Parathyroid adenoma (tissue), 2 donors: Measurements from ENCODE around the gene NUDT4.

Experiments
- H2AFZ ChIP-seq: fragments of 300-600 bp; sonication (generic); one replicate; pipeline ENCODE4 v1.7.0; 2017; ENCODE audit warnings: antibody characterized with exemption, mild to moderate bottlenecking
- H3K27ac ChIP-seq: fragments of 300-600 bp; sonication (generic); one replicate; pipeline ENCODE4 v1.7.0; 2017
- H3K27me3 ChIP-seq: fragments of 300-600 bp; sonication (generic); one replicate; pipeline ENCODE4 v1.7.0; 2017; ENCODE audit warnings: low read length; ENCODE audit not compliant: control insufficient read depth, insufficient read depth
- H3K36me3 ChIP-seq: fragments of 300-600 bp; sonication (generic); one replicate; pipeline ENCODE4 v1.7.0; 2017; ENCODE audit warnings: low read length; ENCODE audit not compliant: control insufficient read depth, insufficient read depth
- H3K4me1 ChIP-seq: fragments of 300-600 bp; sonication (generic); one replicate; pipeline ENCODE4 v1.7.0; 2017; ENCODE audit warnings: control low read depth
- H3K4me2 ChIP-seq: fragments of 300-600 bp; sonication (generic); one replicate; pipeline ENCODE4 v1.7.0; 2017; ENCODE audit warnings: low read length
- H3K4me3 ChIP-seq: fragments of 300-600 bp; sonication (generic); one replicate; pipeline ENCODE4 v1.7.0; 2017; ENCODE audit warnings: low read depth, low read length
- H3K79me2 ChIP-seq: fragments of 300-600 bp; sonication (generic); one replicate; pipeline ENCODE4 v1.7.0; 2017; ENCODE audit warnings: control low read depth
- H3K9ac ChIP-seq: fragments of 300-600 bp; sonication (generic); one replicate; pipeline ENCODE4 v1.7.0; 2017; ENCODE audit warnings: mild to moderate bottlenecking
- H3K9me3 ChIP-seq: fragments of 300-600 bp; sonication (generic); one replicate; pipeline ENCODE4 v1.7.0; 2017; ENCODE audit warnings: low read length; ENCODE audit not compliant: control insufficient read depth
- CTCF ChIP-seq: fragments of 300-600 bp; sonication (generic); IDR thresholded peaks from one replicate; pipeline ENCODE4 v1.7.0; 2017; ENCODE audit warnings: antibody characterized with exemption, mild to moderate bottlenecking
- donor health status: primary hyperparathyroidism.

Gene NUDT4

GRCh38 chr12:93356214-93356613 lies 21.5 kb upstream of the NUDT4 start:
- Histone ChIP-seq H3K27ac (no peak overlapping the region), H3K4me2 (no peak overlapping the region)

GRCh38 chr12:93358058-93358457 lies 19.7 kb upstream of the NUDT4 start:
- no peak overlapping the region for H3K9ac ChIP-seq
- no peaks in the 10 kb centered on the region for H3K9me3 ChIP-seq
- TF ChIP-seq CTCF: no peak
- no peak overlapping the region for H3K4me2 ChIP-seq
- no peaks in the 10 kb centered on the region for H3K79me2 ChIP-seq
- H3K4me1 ChIP-seq: no peaks in the 10 kb centered on the region
- H3K27me3 ChIP-seq: no peaks in the 10 kb centered on the region
- no peak overlapping the region for H3K4me3 ChIP-seq
- H3K27ac ChIP-seq: no peak overlapping the region
- H3K36me3 ChIP-seq: no peaks in the 10 kb centered on the region
- H2AFZ ChIP-seq: no peak overlapping the region

More at GRCh38 chr12:93356214-93356613, 21.5 kb upstream of the NUDT4 start:
- Histone ChIP-seq H3K4me3 (no peak overlapping the region), H2AFZ (no peak overlapping the region), H3K9ac (no peak overlapping the region), H3K36me3 (no peaks in the 10 kb centered on the region), H3K4me1 (no peaks in the 10 kb centered on the region), H3K9me3 (no peaks in the 10 kb centered on the region), H3K27me3 (no peaks in the 10 kb centered on the region), H3K79me2 (no peaks in the 10 kb centered on the region)
- no peak for TF ChIP-seq CTCF

- H3K79me2 ChIP-seq: no peaks in the 10 kb centered on the region
- no peaks in the 10 kb centered on the region for H3K4me1 ChIP-seq
- H3K36me3 ChIP-seq: no peaks in the 10 kb centered on the region
- no peak overlapping the region for H3K4me2 ChIP-seq
- no peaks in the 10 kb centered on the region for H3K27me3 ChIP-seq
- no peak overlapping the region for H3K9ac ChIP-seq
- no peak overlapping the region for H3K27ac ChIP-seq
- H3K4me3 ChIP-seq: no peak overlapping the region
- TF ChIP-seq CTCF: no peak
- no peaks in the 10 kb centered on the region for H3K9me3 ChIP-seq
- no peak overlapping the region for H2AFZ ChIP-seq
Observed at GRCh38 chr12:93358821-93359220, 18.9 kb upstream of the NUDT4 start.

GRCh38 chr12:93360688-93361087 lies 17.0 kb upstream of the NUDT4 start:
- no peak for TF ChIP-seq CTCF
- Histone ChIP-seq H3K9me3 (no peaks in the 10 kb centered on the region), H3K27me3 (no peaks in the 10 kb centered on the region), H3K4me1 (no peaks in the 10 kb centered on the region), H3K9ac (no peak overlapping the region), H3K4me3 (no peak overlapping the region), H2AFZ (no peak overlapping the region), H3K36me3 (no peaks in the 10 kb centered on the region), H3K4me2 (no peak overlapping the region), H3K27ac (no peak overlapping the region), H3K79me2 (no peaks in the 10 kb centered on the region)

- Histone ChIP-seq H3K79me2 (no peaks in the 10 kb centered on the region), H3K9me3 (no peaks in the 10 kb centered on the region), H3K36me3 (no peaks in the 10 kb centered on the region), H3K27ac (no peak overlapping the region), H3K4me1 (no peaks in the 10 kb centered on the region), H3K9ac (no peak overlapping the region), H3K27me3 (no peaks in the 10 kb centered on the region), H2AFZ (no peak overlapping the region), H3K4me2 (no peak overlapping the region), H3K4me3 (no peak overlapping the region)
- TF ChIP-seq CTCF: no peak
Observed at GRCh38 chr12:93361151-93361919, 16.4 kb upstream of the NUDT4 start.
